Sigmoid colon (tissue), 4 donors: ENCODE data around the gene KIF7.

ENCODE experiments used
- CTCF ChIP-seq, 4 experiments: fragments of 450-650 bp in 3 of 4; fragments of 200-600 bp in 1 of 4; IDR thresholded peaks; one replicate each; pipeline ENCODE4 v1.5.1; 2016 to 2019; ENCODE audit warnings: antibody characterized with exemption in 4 of 4, mild to moderate bottlenecking in 3 of 4, moderate library complexity in 2 of 4
- EP300 ChIP-seq, 4 donors: sonication (generic); formaldehyde crosslinking; IDR thresholded peaks; one replicate each; pipeline ENCODE4 v1.6.1; 2017; ENCODE audit warnings: antibody characterized with exemption in 4 of 4
- POLR2A ChIP-seq, 2 donors: fragments of 450-650 bp; IDR thresholded peaks; one replicate each; pipeline ENCODE4 v1.6.1; 2016; ENCODE audit warnings: antibody characterized with exemption in 2 of 2, mild to moderate bottlenecking in 2 of 2, moderate library complexity in 2 of 2
- POLR2AphosphoS5 ChIP-seq, 4 donors: sonication (generic); formaldehyde crosslinking; IDR thresholded peaks; one replicate each; pipeline ENCODE4 v1.6.1; 2017; ENCODE audit warnings: antibody characterized with exemption in 4 of 4

- TF ChIP-seq EP300 (IDR thresholded peaks at IDR 0.05), result no peak
- TF ChIP-seq CTCF (IDR thresholded peaks at IDR 0.05), result no peak
- TF ChIP-seq POLR2AphosphoS5 (IDR thresholded peaks at IDR 0.05), result no peak
- no peak for TF ChIP-seq POLR2A (IDR thresholded peaks at IDR 0.05)
These were observed 23.4 kb downstream of the KIF7 start for GRCh38 chr15:89631902-89632264.
